Measurements from ENCODE around the gene S1PR4.

DNA sequence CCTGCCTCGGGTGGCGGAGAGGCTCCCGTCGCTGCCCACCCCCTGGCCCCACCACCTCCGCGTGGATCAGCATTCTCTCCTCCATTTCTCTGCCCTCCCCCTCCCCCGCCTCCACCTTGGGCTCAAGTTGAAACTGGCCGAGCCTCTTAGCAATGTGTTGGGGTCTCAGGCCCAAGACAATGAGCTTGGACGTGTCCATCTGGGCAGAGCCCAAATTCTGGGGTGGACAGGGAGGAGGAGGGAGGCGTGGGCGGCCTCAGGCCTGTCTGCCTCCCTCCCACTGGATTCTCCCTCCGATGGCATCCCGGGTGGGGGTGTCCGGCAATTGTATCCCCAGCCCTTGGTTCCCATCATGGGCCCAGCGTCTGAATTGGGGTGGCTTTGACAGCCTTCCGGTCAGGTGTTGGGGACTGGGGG, 47.1 kb downstream of the S1PR4 start:
- TF ChIP-seq, protein P1, sequence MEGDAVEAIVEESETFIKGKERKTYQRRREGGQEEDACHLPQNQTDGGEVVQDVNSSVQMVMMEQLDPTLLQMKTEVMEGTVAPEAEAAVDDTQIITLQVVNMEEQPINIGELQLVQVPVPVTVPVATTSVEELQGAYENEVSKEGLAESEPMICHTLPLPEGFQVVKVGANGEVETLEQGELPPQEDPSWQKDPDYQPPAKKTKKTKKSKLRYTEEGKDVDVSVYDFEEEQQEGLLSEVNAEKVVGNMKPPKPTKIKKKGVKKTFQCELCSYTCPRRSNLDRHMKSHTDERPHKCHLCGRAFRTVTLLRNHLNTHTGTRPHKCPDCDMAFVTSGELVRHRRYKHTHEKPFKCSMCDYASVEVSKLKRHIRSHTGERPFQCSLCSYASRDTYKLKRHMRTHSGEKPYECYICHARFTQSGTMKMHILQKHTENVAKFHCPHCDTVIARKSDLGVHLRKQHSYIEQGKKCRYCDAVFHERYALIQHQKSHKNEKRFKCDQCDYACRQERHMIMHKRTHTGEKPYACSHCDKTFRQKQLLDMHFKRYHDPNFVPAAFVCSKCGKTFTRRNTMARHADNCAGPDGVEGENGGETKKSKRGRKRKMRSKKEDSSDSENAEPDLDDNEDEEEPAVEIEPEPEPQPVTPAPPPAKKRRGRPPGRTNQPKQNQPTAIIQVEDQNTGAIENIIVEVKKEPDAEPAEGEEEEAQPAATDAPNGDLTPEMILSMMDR (conservative IDR thresholded peaks at IDR 0.05; ENCODE audit: low read depth, low read length): no peak
- TF ChIP-seq EZH2 (IDR thresholded peaks at IDR 0.05; ENCODE audit: low read length, unreplicated experiment): no peak
- no peak for TF ChIP-seq EZH2phosphoT487 (IDR thresholded peaks at IDR 0.05; ENCODE audit: borderline replicate concordance, low read length)
